Adrenal gland (tissue), 12 donors: ENCODE results near the gene ACKR2. TPM values are rescaled to one million over a fixed set of nuclear protein-coding genes. Genes with fewer than 3 reads are reported as not detected.

Source experiments
- DNase-seq, 7 donors: peaks; one replicate each; pipeline ENCODE4 v3.0.0-alpha.2; 2019 to 2020
- H3K27ac ChIP-seq, 5 donors: fragments of 200-600 bp; sonication (generic) in 4 of 5; 1 replicate in 3 of 5; 2 replicates in 2 of 5; pipeline versions ENCODE4 v1.5.1 to v1.8.0; 2016 to 2020; ENCODE audit warnings: mild to moderate bottlenecking in 1 of 5
- H3K27me3 ChIP-seq: fragments of 200-600 bp; 2 replicates; pipeline ENCODE4 v1.8.0; 2021
- H3K36me3 ChIP-seq, 2 donors: fragments of 200-600 bp; replicated peaks in 1 of 2; 1 replicate in 1 of 2; 2 replicates in 1 of 2; pipeline versions ENCODE4 v1.5.1 to v1.8.0; 2018 to 2022
- H3K4me1 ChIP-seq, 2 donors: fragments of 200-600 bp; replicated peaks in 1 of 2; 1 replicate in 1 of 2; 2 replicates in 1 of 2; pipeline versions ENCODE4 v1.5.1 to v1.8.0; 2018 to 2021
- H3K4me3 ChIP-seq, 4 donors: fragments of 200-600 bp; sonication (generic) in 3 of 4; one replicate each; pipeline ENCODE4 v1.5.1; 2016 to 2018
- H3K9me3 ChIP-seq, 3 donors: fragments of 200-600 bp; sonication (generic) in 1 of 3; replicated peaks in 1 of 3; 1 replicate in 2 of 3; 2 replicates in 1 of 3; pipeline versions ENCODE4 v1.5.1 to v1.8.0; 2016 to 2021
- POLR2A ChIP-seq, 2 donors: fragments of 450-650 bp; IDR thresholded peaks; one replicate each; pipeline ENCODE4 v1.6.1; 2017; ENCODE audit warnings: antibody characterized with exemption in 2 of 2, mild to moderate bottlenecking in 2 of 2, moderate library complexity in 1 of 2
- WGBS, 4 donors: extraction: QIAGEN DNeasy Blood & Tissue Kit in 2 of 4; methylation state at CpG; one replicate each; pipeline versions ENCODE4 v1.1.5 to v1.1.7; 2013 to 2017; 5-methylcytosine and 5-hydroxymethylcytosine counted together
- intact Hi-C, 2 donors: fragments of 100-400 bp; cut with DNase I; formaldehyde crosslinking; loops; one replicate each; pipeline versions ENCODE4 v1.14.1 to v1.15.0; 2022 to 2023
- polyA plus RNA-seq, 3 donors: library from polyadenylated mRNA; stranded (reverse); fragments of 200-250 nt in 2 of 3; fragments of 350-450 nt in 1 of 3; fragmentation: Illumina TruSeq in 1 of 3; extraction: RNeasy Lipid Tissue Mini Kit (QIAGEN cat#74804) in 1 of 3; gene quantifications; one replicate each; pipeline ENCODE4 v1.2.3, GENCODE V29; 2013 to 2014
- small RNA-seq, 2 donors: library from RNA; depleted of rRNA; stranded (forward); fragments of <200 nt; gene quantifications; one replicate each; pipeline ENCODE3, GENCODE V24; 2016
- total RNA-seq, 9 donors: library from RNA; depleted of rRNA in 4 of 9; stranded (reverse); fragments of >200 nt in 4 of 9; fragments of 120-200 nt in 1 of 9; fragmentation: NEBNext Ultra II Directional in 1 of 9; extraction: Animal tissue kit (Norgen Biotek cat#: 25700) in 1 of 9; gene quantifications; one replicate each; pipeline versions ENCODE4 v1.1.0 to v1.2.4, GENCODE V29; 2013 to 2023
- TF ChIP-seq, protein P1 (sequence below), 6 experiments: fragments of 450-650 bp in 4 of 6; fragments of 200-600 bp in 2 of 6; sonication (generic) in 1 of 6; IDR thresholded peaks; 1 replicate in 5 of 6; 2 replicates in 1 of 6; pipeline versions ENCODE4 v1.5.1 to v1.8.0; 2016 to 2021; ENCODE audit warnings: antibody characterized with exemption in 6 of 6, mild to moderate bottlenecking in 2 of 6, moderate library complexity in 1 of 6
- donor health status: healthy with polysubstance abuse.
- donor health status: Bipolar disorder and iron deficiency.
- donor health status: DM: yes; HTN: yes; CAD: no.
- donor health status: DM: no; HTN: no; CAD: no.
- donor health status: DM: no; HTN: no; CAD: no.
- donor health status: DM: yes; HTN: yes; CAD: no.

The ACKR2 gene
- total and polyA plus RNA-seq, 12 donors = 1.1 to 19.9 (median 3.0) TPM

DNA sequence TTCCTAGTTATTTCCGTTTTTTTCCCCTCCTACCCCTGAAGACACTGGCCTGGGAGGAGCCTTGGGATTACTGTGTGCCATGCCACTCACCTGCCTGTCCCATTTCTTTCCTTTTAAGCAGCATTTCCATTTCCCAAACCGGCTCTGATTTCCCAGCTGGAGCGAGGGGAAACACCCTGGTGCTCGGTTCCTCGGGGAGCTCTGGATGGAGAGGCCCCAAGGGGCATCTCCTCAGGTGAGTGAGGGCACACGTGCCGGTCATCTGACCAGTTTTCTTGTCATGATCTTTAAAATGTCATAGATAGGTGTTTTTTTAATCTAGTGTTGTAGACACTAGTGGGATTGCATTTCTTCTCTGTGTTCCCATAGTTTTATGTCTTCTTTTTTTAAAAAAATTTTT is 99.4 kb downstream of the ACKR2 start:
- H3K27me3 ChIP-seq = no peaks in the 10 kb centered on the region
- intact Hi-C loops = no loop called here
- H3K27ac ChIP-seq = no peak overlapping the region
- no peak for DNase-seq
- no peak for TF ChIP-seq POLR2A (IDR thresholded peaks at IDR 0.05)
- TF ChIP-seq, protein P1, sequence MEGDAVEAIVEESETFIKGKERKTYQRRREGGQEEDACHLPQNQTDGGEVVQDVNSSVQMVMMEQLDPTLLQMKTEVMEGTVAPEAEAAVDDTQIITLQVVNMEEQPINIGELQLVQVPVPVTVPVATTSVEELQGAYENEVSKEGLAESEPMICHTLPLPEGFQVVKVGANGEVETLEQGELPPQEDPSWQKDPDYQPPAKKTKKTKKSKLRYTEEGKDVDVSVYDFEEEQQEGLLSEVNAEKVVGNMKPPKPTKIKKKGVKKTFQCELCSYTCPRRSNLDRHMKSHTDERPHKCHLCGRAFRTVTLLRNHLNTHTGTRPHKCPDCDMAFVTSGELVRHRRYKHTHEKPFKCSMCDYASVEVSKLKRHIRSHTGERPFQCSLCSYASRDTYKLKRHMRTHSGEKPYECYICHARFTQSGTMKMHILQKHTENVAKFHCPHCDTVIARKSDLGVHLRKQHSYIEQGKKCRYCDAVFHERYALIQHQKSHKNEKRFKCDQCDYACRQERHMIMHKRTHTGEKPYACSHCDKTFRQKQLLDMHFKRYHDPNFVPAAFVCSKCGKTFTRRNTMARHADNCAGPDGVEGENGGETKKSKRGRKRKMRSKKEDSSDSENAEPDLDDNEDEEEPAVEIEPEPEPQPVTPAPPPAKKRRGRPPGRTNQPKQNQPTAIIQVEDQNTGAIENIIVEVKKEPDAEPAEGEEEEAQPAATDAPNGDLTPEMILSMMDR (IDR thresholded peaks at IDR 0.05) = no peak
- no peak overlapping the region for H3K4me3 ChIP-seq
- peaks cover 0 to 10% of the 10 kb centered on the region in 2 donors for H3K4me1 ChIP-seq
- peaks cover 0 to 7% (median 0%) of the 10 kb centered on the region in 3 donors for H3K9me3 ChIP-seq
- 90 to 94% (median 93%) methylated on average over 7 of the region's 7 CpGs for WGBS, 4 donors
- H3K36me3 ChIP-seq = no peaks in the 10 kb centered on the region

DNA sequence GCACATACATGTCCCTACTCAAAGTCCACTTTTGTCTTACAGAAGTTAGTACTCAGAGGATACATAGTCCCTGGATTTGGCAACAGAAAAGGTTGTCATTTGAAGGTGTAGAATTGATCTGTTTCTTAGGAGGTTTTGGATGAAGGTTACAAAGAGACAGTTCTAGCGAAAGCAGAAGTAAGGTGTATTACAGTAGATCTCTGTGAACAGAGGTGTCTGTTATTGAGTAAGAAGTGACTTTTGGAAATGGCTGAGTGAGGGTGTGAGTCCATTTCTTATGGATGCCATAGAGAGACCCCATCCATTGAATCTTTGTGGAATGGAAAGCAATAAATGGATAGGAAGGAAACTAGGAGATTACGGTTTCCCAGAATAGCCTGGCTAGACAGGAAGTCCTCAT is 102.3 kb downstream of the ACKR2 start:
- Histone ChIP-seq H3K27me3 (no peaks in the 10 kb centered on the region), H3K36me3 (peaks cover 0 to 9% of the 10 kb centered on the region in 2 donors), H3K4me1 (peaks cover 0 to 8% of the 10 kb centered on the region in 2 donors), H3K27ac (no peak overlapping the region), H3K9me3 (peaks cover 4 to 35% (median 9%) of the 10 kb centered on the region in 3 donors), H3K4me3 (no peak overlapping the region)
- TF ChIP-seq POLR2A (IDR thresholded peaks at IDR 0.05) = no peak
- TF ChIP-seq, protein P1 (IDR thresholded peaks at IDR 0.05) = no peak
- intact Hi-C loops = no loop called here
- no peak for DNase-seq
- WGBS, 4 donors = 95 to 97% (median 96%) methylated on average over 2 of the region's 2 CpGs

DNA sequence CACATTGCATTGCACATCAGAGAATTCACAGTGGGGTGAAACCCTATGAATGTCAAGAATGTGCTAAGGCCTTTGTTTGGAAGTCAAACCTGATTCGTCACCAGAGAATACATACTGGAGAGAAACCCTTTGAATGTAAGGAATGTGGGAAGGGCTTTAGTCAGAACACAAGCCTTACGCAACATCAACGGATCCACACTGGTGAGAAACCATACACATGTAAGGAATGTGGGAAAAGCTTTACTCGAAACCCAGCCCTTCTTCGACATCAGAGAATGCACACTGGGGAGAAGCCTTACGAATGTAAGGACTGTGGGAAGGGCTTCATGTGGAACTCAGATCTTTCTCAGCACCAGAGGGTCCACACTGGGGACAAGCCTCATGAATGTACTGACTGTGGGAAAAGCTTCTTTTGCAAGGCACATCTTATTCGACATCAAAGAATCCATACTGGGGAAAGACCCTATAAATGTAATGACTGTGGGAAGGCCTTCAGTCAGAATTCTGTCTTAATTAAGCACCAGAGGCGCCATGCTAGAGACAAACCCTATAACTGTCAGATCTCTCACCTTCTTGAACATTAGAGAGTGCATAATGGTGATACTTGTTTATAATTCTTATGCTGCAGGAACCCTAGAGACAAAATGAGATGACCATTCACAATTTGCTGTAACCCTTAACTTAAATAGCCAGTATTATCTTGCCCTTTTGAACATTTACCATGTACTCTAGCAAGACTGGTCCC is 105.7 kb downstream of the ACKR2 start:
- no peak overlapping the region for H3K27ac ChIP-seq
- peaks cover 0 to 9% of the 10 kb centered on the region in 2 donors for H3K36me3 ChIP-seq

More for the DNA sequence above, 105.7 kb downstream of the ACKR2 start:
- WGBS, 4 donors = 94 to 99% (median 97%) methylated on average over 8 of the region's 8 CpGs
- Histone ChIP-seq H3K9me3 (peaks cover 4 to 37% (median 9%) of the 10 kb centered on the region in 3 donors), H3K27me3 (no peaks in the 10 kb centered on the region), H3K4me3 (no peak overlapping the region), H3K4me1 (no peaks in the 10 kb centered on the region)
- no peak for TF ChIP-seq POLR2A (IDR thresholded peaks at IDR 0.05)
- TF ChIP-seq, protein P1 (IDR thresholded peaks at IDR 0.05) = no peak
- DNase-seq = no peak
- intact Hi-C loops = no loop called here

Small RNA genes lying within 50 kb of the gene (small RNA-seq; reads per million reads assigned to genes)
- 0 to 0.12 reads per million in 2 donors for gene CCDC13

Other genes starting within 250 kb of the ACKR2 start
- gene SEC22C, start 227.5 kb upstream of the ACKR2 start, total RNA-seq = 10 to 100 TPM; 37.0 to 65.7 (median 42.4) TPM
- gene SEC22C, start 227.5 kb upstream of the ACKR2 start, polyA plus RNA-seq = 10 to 100 TPM; 13.7 to 43.1 (median 19.6) TPM
- gene SS18L2, start 218.6 kb upstream of the ACKR2 start, total RNA-seq = 10 to 100 TPM; 14.2 to 31.2 (median 20.1) TPM
- 10 to 100 TPM; 25.8 to 43.0 (median 35.4) TPM for gene SS18L2, start 218.6 kb upstream of the ACKR2 start, polyA plus RNA-seq
- gene NKTR, start 208.8 kb upstream of the ACKR2 start, total RNA-seq = 100 to 1,000 TPM in 3 of 9 donors, 10 to 100 TPM in 6; 12.7 to 114 (median 53.9) TPM
- 10 to 100 TPM; 34.3 to 64.7 (median 47.5) TPM for gene NKTR, start 208.8 kb upstream of the ACKR2 start, polyA plus RNA-seq
- 10 to 100 TPM; 12.1 to 39.4 (median 30.1) TPM for gene ZBTB47, start 155.7 kb upstream of the ACKR2 start, total RNA-seq
- gene ZBTB47, start 155.7 kb upstream of the ACKR2 start, polyA plus RNA-seq = 10 to 100 TPM in 2 of 3 donors, 1 to 10 TPM in 1; 7.0 to 23.6 (median 13.3) TPM
- under 1 TPM in 2 of 9 donors, not detected in 7; 0.11 to 0.54 TPM for gene KLHL40, start 123.9 kb upstream of the ACKR2 start, total RNA-seq
- gene KLHL40, start 123.9 kb upstream of the ACKR2 start, polyA plus RNA-seq = under 1 TPM in 1 of 3 donors, not detected in 2; 0.03 TPM
- 1 to 10 TPM in 2 of 9 donors, under 1 TPM in 6, not detected in 1; 0.18 to 4.5 (median 0.56) TPM for gene HHATL, start 106.6 kb upstream of the ACKR2 start, total RNA-seq
- gene HHATL, start 106.6 kb upstream of the ACKR2 start, polyA plus RNA-seq = 1 to 10 TPM in 1 of 3 donors, under 1 TPM in 1, not detected in 1; 0.94 to 3.0 TPM
- gene CCDC13, start 36.2 kb upstream of the ACKR2 start, total RNA-seq = 1 to 10 TPM in 3 of 9 donors, under 1 TPM in 4, not detected in 2; 0.35 to 1.5 (median 0.95) TPM
- 1 to 10 TPM in 2 of 3 donors, under 1 TPM in 1; 0.88 to 2.1 (median 1.5) TPM for gene CCDC13, start 36.2 kb upstream of the ACKR2 start, polyA plus RNA-seq
- gene HIGD1A, start 5.0 kb upstream of the ACKR2 start, total RNA-seq = 100 to 1,000 TPM in 7 of 9 donors, 10 to 100 TPM in 2; 62.4 to 242 (median 120) TPM
- gene HIGD1A, start 5.0 kb upstream of the ACKR2 start, polyA plus RNA-seq = 100 to 1,000 TPM in 2 of 3 donors, 10 to 100 TPM in 1; 71.7 to 324 (median 121) TPM
- gene CYP8B1, start 66.4 kb downstream of the ACKR2 start, total RNA-seq = under 1 TPM in 2 of 9 donors, not detected in 7; 0.04 to 0.08 TPM
- gene CYP8B1, start 66.4 kb downstream of the ACKR2 start, polyA plus RNA-seq = under 1 TPM in 1 of 3 donors, not detected in 2; 0.07 TPM
- gene ZNF662, start 96.7 kb downstream of the ACKR2 start, total RNA-seq = 10 to 100 TPM in 2 of 9 donors, 1 to 10 TPM in 7; 1.8 to 17.6 (median 7.3) TPM
- gene ZNF662, start 96.7 kb downstream of the ACKR2 start, polyA plus RNA-seq = 10 to 100 TPM in 1 of 3 donors, 1 to 10 TPM in 2; 5.4 to 10.6 (median 5.4) TPM
- 10 to 100 TPM in 2 of 9 donors, 1 to 10 TPM in 7; 2.9 to 15.5 (median 6.2) TPM for gene GASK1A, start 169.9 kb downstream of the ACKR2 start, total RNA-seq
- gene GASK1A, start 169.9 kb downstream of the ACKR2 start, polyA plus RNA-seq = 1 to 10 TPM; 1.5 to 2.4 (median 2.3) TPM